ENCODE data around the gene GRIP2.
"Not testable (repeated sequence)": the region's sequence is repeated elsewhere in the genome, so short reads cannot be mapped to it uniquely, and the experiment has no call there.

GRIP2 gene

GRCh38 chr3:14517601-14518431, 22.3 kb downstream of the GRIP2 start:
- TF ChIP-seq CTCF (IDR thresholded peaks at IDR 0.05; ENCODE audit: insufficient read depth, low read length, poor library complexity, severe bottlenecking), result no peak
- no peak for TF ChIP-seq EZH2phosphoT487 (conservative IDR thresholded peaks at IDR 0.05; ENCODE audit: low read length)
- H3K4me3 ChIP-seq (ENCODE audit: insufficient read depth, low read length, poor library complexity, severe bottlenecking), result no peak overlapping the region
- H3K9me2 ChIP-seq (replicated peaks; ENCODE audit: insufficient read depth, low read length), result no peaks in the 10 kb centered on the region
- H3K27ac ChIP-seq (ENCODE audit: low read depth, low read length), result no peak overlapping the region
- H3F3A ChIP-seq (ENCODE audit: insufficient read depth), result no peaks in the 10 kb centered on the region
- no peaks in the 10 kb centered on the region for H4K20me1 ChIP-seq (ENCODE audit: low read depth, low read length)
- H3K79me2 ChIP-seq (ENCODE audit: insufficient read depth, low read length), result no peaks in the 10 kb centered on the region
- no peaks in the 10 kb centered on the region for H3K9me3 ChIP-seq (ENCODE audit: insufficient read depth, low read length)
- no peaks in the 10 kb centered on the region for H3K27me3 ChIP-seq (ENCODE audit: low read length)
- no peaks in the 10 kb centered on the region for H3K36me3 ChIP-seq (ENCODE audit: low read length)
- H3K9ac ChIP-seq (ENCODE audit: low read length), result no peak overlapping the region
- no peak overlapping the region for H3K4me2 ChIP-seq (ENCODE audit: low read depth, low read length, poor library complexity, severe bottlenecking)
- no peak overlapping the region for H2AFZ ChIP-seq (ENCODE audit: low read depth, low read length, severe bottlenecking)

GRCh38 chr3:14516738-14517345, 23.3 kb downstream of the GRIP2 start:
- H3K9ac ChIP-seq (ENCODE audit: low read length), result no peak overlapping the region
- H3K4me3 ChIP-seq (ENCODE audit: insufficient read depth, low read length, poor library complexity, severe bottlenecking), result no peak overlapping the region
- H3K27me3 ChIP-seq (ENCODE audit: low read length), result no peaks in the 10 kb centered on the region
- H4K20me1 ChIP-seq (ENCODE audit: low read depth, low read length), result no peaks in the 10 kb centered on the region
- H3K9me2 ChIP-seq (replicated peaks; ENCODE audit: insufficient read depth, low read length), result no peaks in the 10 kb centered on the region
- H3F3A ChIP-seq (ENCODE audit: insufficient read depth), result no peaks in the 10 kb centered on the region
- no peak overlapping the region for H2AFZ ChIP-seq (ENCODE audit: low read depth, low read length, severe bottlenecking)
- TF ChIP-seq EZH2phosphoT487 (conservative IDR thresholded peaks at IDR 0.05; ENCODE audit: low read length) (no peak), CTCF (IDR thresholded peaks at IDR 0.05; ENCODE audit: insufficient read depth, low read length, poor library complexity, severe bottlenecking) (no peak)
- no peaks in the 10 kb centered on the region for H3K36me3 ChIP-seq (ENCODE audit: low read length)
- H3K79me2 ChIP-seq (ENCODE audit: insufficient read depth, low read length), result no peaks in the 10 kb centered on the region
- no peak overlapping the region for H3K27ac ChIP-seq (ENCODE audit: low read depth, low read length)
- H3K4me2 ChIP-seq (ENCODE audit: low read depth, low read length, poor library complexity, severe bottlenecking), result no peak overlapping the region
- no peaks in the 10 kb centered on the region for H3K9me3 ChIP-seq (ENCODE audit: insufficient read depth, low read length)

- not testable (repeated sequence) for H4K20me1 ChIP-seq (ENCODE audit: low read depth, low read length); H3K9ac ChIP-seq (ENCODE audit: low read length); H3K4me2 ChIP-seq (ENCODE audit: low read depth, low read length, poor library complexity, severe bottlenecking); H3K27me3 ChIP-seq (ENCODE audit: low read length); H3K79me2 ChIP-seq (ENCODE audit: insufficient read depth, low read length); H3F3A ChIP-seq (ENCODE audit: insufficient read depth); H3K36me3 ChIP-seq (ENCODE audit: low read length); H3K4me3 ChIP-seq (ENCODE audit: insufficient read depth, low read length, poor library complexity, severe bottlenecking); H3K9me3 ChIP-seq (ENCODE audit: insufficient read depth, low read length); H3K27ac ChIP-seq (ENCODE audit: low read depth, low read length); H2AFZ ChIP-seq (ENCODE audit: low read depth, low read length, severe bottlenecking); H3K9me2 ChIP-seq (replicated peaks; ENCODE audit: insufficient read depth, low read length)
These were observed 24.6 kb downstream of the GRIP2 start for GRCh38 chr3:14515526-14515925.

GRCh38 chr3:14514323-14514720, 25.8 kb downstream of the GRIP2 start:
- H2AFZ ChIP-seq (ENCODE audit: low read depth, low read length, severe bottlenecking), result no peak overlapping the region
- H3K4me2 ChIP-seq (ENCODE audit: low read depth, low read length, poor library complexity, severe bottlenecking), result no peak overlapping the region
- H3K9ac ChIP-seq (ENCODE audit: low read length), result no peak overlapping the region
- no peaks in the 10 kb centered on the region for H3K9me3 ChIP-seq (ENCODE audit: insufficient read depth, low read length)
- H3F3A ChIP-seq (ENCODE audit: insufficient read depth), result no peaks in the 10 kb centered on the region
- no peak overlapping the region for H3K27ac ChIP-seq (ENCODE audit: low read depth, low read length)
- no peaks in the 10 kb centered on the region for H3K9me2 ChIP-seq (replicated peaks; ENCODE audit: insufficient read depth, low read length)
- no peaks in the 10 kb centered on the region for H3K79me2 ChIP-seq (ENCODE audit: insufficient read depth, low read length)
- no peaks in the 10 kb centered on the region for H3K27me3 ChIP-seq (ENCODE audit: low read length)
- H3K4me3 ChIP-seq (ENCODE audit: insufficient read depth, low read length, poor library complexity, severe bottlenecking), result no peak overlapping the region
- TF ChIP-seq EZH2phosphoT487 (conservative IDR thresholded peaks at IDR 0.05; ENCODE audit: low read length) (no peak), CTCF (IDR thresholded peaks at IDR 0.05; ENCODE audit: insufficient read depth, low read length, poor library complexity, severe bottlenecking) (no peak)
- H4K20me1 ChIP-seq (ENCODE audit: low read depth, low read length), result no peaks in the 10 kb centered on the region
- H3K36me3 ChIP-seq (ENCODE audit: low read length), result no peaks in the 10 kb centered on the region

Data from SU-DHL-6 (cell line).